Type B pancreatic cell (in vitro differentiated cells): ENCODE data around the gene SPOCK1. TPM values are rescaled to one million over a fixed set of nuclear protein-coding genes. Genes with fewer than 3 reads are reported as not detected.

Source experiments
- DNase-seq: peaks from one replicate; pipeline ENCODE4 v3.0.0; 2021; ENCODE audit warnings: mixed read lengths; ENCODE audit not compliant: unreplicated experiment; ENCODE audit errors: extremely low spot score
- H3K27ac Mint-ChIP-seq: 2 replicates; pipeline ENCODE4 v1.8.0; 2021; ENCODE audit warnings: mild to moderate bottlenecking, mixed read lengths
- H3K27me3 Mint-ChIP-seq: 2 replicates; pipeline ENCODE4 v1.8.0; 2021; ENCODE audit warnings: mixed read lengths
- H3K36me3 Mint-ChIP-seq: 2 replicates; pipeline ENCODE4 v1.8.0; 2021; ENCODE audit warnings: mixed read lengths
- H3K4me1 Mint-ChIP-seq: one replicate; pipeline ENCODE4 v1.8.0; 2021; ENCODE audit warnings: mixed read lengths; ENCODE audit not compliant: unreplicated experiment
- H3K4me3 Mint-ChIP-seq: 2 replicates; pipeline ENCODE4 v1.8.0; 2021; ENCODE audit warnings: mild to moderate bottlenecking, mixed read lengths
- H3K9me3 Mint-ChIP-seq: 2 replicates; pipeline ENCODE4 v1.8.0; 2021; ENCODE audit warnings: mixed read lengths
- total RNA-seq: library from RNA; stranded (reverse); gene quantifications from 2 replicates; pipeline ENCODE4 v1.2.1, GENCODE V29; 2021; ENCODE audit warnings: low replicate concordance
- TF ChIP-seq, protein P1 (sequence below): fragments of 200-600 bp; sonication (generic); conservative IDR thresholded peaks from 2 replicates; pipeline ENCODE4 v1.5.0; 2021; ENCODE audit warnings: antibody characterized with exemption, mild to moderate bottlenecking

SPOCK1 gene
- total RNA-seq, 1 donor from 2014 or later, result 45.1 TPM

DNA sequence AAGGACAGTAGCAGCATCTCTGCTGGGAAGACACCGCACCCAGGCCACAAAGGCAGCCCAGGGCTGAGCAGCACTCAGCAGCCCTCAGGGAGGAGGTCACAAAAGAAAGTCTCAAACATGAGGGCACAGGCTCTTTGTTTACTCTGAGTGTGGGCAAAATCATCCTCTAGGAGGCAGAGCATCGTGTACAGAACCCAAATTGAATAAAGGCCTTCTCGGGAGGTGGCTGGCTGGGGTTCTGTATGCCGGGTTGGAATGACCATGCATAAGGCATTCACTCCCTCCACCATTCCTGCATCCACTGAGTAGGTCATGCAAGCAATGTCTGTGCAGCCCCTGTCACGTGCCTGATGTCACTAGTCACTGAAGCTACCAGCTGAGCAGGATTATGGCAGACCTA is 412.8 kb downstream of the SPOCK1 start:
- H3K36me3 Mint-ChIP-seq, result no peaks in the 10 kb centered on the region
- no peak overlapping the region for H3K27ac Mint-ChIP-seq

DNA sequence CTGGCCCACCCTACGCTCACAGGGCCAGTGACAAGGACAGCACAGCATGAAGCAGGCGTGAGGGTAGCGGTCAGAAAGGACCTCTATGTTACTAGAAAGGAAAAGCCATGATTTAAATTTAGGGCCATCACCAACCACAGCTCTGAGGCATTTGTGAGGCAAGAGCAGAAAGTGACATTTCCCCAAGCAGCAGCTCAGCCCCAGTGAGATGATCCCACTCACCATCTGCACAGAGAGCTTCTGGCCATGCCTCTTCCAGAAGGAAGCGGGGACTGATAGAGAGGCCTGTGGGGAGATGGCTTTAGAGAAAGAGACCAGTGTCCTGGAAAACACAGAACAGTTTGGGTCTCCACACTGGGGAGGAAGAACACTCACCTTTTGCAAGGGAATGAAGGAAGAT is 413.9 kb downstream of the SPOCK1 start:
- no peaks in the 10 kb centered on the region for H3K36me3 Mint-ChIP-seq
- H3K4me3 Mint-ChIP-seq, result no peak overlapping the region
- TF ChIP-seq, protein P1, sequence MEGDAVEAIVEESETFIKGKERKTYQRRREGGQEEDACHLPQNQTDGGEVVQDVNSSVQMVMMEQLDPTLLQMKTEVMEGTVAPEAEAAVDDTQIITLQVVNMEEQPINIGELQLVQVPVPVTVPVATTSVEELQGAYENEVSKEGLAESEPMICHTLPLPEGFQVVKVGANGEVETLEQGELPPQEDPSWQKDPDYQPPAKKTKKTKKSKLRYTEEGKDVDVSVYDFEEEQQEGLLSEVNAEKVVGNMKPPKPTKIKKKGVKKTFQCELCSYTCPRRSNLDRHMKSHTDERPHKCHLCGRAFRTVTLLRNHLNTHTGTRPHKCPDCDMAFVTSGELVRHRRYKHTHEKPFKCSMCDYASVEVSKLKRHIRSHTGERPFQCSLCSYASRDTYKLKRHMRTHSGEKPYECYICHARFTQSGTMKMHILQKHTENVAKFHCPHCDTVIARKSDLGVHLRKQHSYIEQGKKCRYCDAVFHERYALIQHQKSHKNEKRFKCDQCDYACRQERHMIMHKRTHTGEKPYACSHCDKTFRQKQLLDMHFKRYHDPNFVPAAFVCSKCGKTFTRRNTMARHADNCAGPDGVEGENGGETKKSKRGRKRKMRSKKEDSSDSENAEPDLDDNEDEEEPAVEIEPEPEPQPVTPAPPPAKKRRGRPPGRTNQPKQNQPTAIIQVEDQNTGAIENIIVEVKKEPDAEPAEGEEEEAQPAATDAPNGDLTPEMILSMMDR, result no peak
- no peak for DNase-seq
- H3K4me1 Mint-ChIP-seq, result peaks cover 12% of the 10 kb centered on the region
- peaks cover 36% of the 10 kb centered on the region for H3K27me3 Mint-ChIP-seq
- H3K27ac Mint-ChIP-seq, result no peak overlapping the region
- H3K9me3 Mint-ChIP-seq, result no peaks in the 10 kb centered on the region

More for the DNA sequence above, 412.8 kb downstream of the SPOCK1 start:
- Mint-ChIP-seq H3K27me3 (peaks cover 26% of the 10 kb centered on the region), H3K4me3 (no peak overlapping the region), H3K9me3 (no peaks in the 10 kb centered on the region), H3K4me1 (peaks cover 8% of the 10 kb centered on the region)
- no peak for DNase-seq
- TF ChIP-seq, protein P1, result no peak

DNA sequence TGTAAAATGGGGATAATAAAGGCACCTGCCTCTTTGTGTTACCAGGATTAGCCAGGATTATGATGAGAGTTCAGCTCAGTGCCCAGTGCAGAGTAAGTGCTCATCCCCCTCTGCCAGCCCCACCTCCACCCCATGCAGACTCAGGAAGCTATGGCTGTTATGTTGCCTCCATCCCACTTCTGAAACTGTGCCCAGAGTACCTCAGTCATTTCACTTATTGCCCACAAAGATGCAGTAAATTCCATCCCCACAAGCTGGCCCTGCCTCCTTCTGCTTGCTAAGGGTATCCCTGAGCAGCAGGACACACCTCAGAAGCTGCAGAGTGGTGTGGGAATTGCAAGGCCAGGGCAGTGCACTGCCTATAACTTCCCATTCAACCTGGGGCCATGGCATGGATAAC is 415.1 kb downstream of the SPOCK1 start:
- no peaks in the 10 kb centered on the region for H3K9me3 Mint-ChIP-seq
- H3K36me3 Mint-ChIP-seq, result no peaks in the 10 kb centered on the region

GRCh38 chr5:137082951-137083350 is 416.2 kb downstream of the SPOCK1 start:
- Mint-ChIP-seq H3K4me1 (peaks cover 30% of the 10 kb centered on the region), H3K27me3 (peaks cover 46% of the 10 kb centered on the region), H3K9me3 (no peaks in the 10 kb centered on the region), H3K27ac (no peak overlapping the region), H3K4me3 (no peak overlapping the region), H3K36me3 (no peaks in the 10 kb centered on the region)
- no peak for DNase-seq
- TF ChIP-seq, protein P1, result no peak

More for the DNA sequence above, 415.1 kb downstream of the SPOCK1 start:
- no peak overlapping the region for H3K4me3 Mint-ChIP-seq
- DNase-seq, result no peak
- TF ChIP-seq, protein P1, result no peak
- H3K4me1 Mint-ChIP-seq, result peaks cover 21% of the 10 kb centered on the region
- H3K27me3 Mint-ChIP-seq, result peaks cover 47% of the 10 kb centered on the region
- H3K27ac Mint-ChIP-seq, result no peak overlapping the region

DNA sequence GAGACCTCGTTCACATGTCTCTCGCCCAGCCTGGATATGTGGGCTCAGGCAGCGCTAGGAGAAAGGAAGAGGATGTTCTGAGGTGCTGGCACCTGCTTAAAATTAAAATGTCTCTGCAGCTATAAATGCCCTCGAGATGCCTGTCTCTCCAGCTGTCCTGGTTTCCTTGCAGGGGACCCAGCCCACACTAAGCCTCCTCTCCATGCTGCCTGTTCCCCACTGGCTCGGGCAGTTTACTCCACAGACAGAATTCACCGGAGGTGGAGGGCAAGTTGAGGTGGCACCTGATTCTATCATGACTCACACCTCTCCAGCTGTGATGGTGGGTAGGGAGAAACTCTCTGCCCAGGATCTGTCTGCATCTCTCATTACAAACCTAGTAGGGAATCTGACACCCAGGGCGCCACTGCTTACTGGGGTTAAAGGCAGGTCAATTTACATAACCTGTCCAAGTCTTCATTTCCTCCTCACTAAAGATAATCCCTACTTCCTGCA is 420.9 kb downstream of the SPOCK1 start:
- H3K36me3 Mint-ChIP-seq, result no peaks in the 10 kb centered on the region
- H3K27ac Mint-ChIP-seq, result no peak overlapping the region
- no peaks in the 10 kb centered on the region for H3K9me3 Mint-ChIP-seq
- peaks cover 42% of the 10 kb centered on the region for H3K4me1 Mint-ChIP-seq
- no peak overlapping the region for H3K4me3 Mint-ChIP-seq
- H3K27me3 Mint-ChIP-seq, result peaks cover 27% of the 10 kb centered on the region
- DNase-seq, result no peak
- TF ChIP-seq, protein P1, result no peak
